GM18867 (cell line): ENCODE data around the gene PDE2A.

Source experiments
- ATAC-seq: cut with Tn5 transposase; IDR thresholded peaks from one replicate; pipeline ENCODE4 v1.9.1; 2021; ENCODE audit warnings: mild to moderate bottlenecking, moderate library complexity; ENCODE audit not compliant: unreplicated experiment

PDE2A gene

DNA sequence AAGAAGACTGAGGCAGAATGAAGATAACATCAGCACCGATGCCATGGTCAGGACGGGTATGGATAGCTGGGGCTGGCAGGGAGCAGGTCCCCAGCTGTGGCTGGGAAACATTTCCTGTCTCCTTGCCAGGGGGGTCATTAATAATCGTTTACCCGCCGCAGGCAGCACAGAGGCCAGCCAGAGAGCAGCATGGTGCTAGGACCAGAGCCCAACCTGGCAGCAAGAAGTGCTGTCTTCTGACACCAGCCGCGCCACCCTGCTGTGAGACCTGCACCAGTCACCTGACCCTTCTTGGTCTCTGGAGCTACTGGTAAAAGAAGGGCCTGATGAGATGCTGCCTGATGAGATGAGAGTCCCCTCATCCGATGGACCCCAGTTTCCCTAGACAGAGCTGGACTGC lies 36.3 kb downstream of the PDE2A start:
- ATAC-seq = no peak

DNA sequence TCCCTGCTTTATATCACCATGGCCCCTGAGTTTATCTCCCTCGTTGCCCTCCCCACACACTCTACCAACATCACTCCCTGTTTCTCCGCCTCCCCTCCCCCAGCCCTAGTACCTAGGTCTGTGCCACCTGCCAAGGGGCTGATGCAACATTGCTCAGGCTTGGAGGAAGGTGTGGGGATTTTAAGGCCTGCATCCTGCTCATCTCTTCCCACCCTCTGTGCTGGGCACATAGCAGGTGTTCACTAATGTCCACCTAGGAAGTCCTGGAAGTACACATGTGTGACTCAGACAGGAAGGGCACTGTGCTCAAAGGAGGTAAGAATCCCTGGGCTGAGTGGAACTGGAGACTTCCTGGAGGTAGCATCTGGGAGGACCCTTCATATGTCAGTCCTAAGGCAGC lies 37.0 kb downstream of the PDE2A start:
- ATAC-seq = no peak

DNA sequence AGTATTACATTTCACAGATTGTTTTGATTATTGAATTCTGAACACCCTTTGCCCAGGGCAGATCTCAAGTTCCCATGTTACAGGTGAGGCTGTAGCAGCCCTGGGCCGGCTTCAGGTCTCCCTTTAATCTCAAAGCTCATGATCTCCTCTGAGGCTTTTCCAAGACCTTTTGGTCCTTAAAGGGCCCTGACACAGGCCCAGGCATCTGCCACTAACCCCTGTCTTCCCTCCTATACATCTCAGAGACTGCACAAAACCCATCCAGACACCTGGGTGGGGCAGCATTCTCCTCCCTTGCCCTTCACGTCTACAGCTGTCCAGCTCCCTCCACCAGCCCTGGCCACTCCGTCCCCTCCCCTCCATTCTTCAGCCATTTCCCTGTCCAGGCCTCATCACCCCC lies 37.8 kb downstream of the PDE2A start:
- no peak for ATAC-seq

DNA sequence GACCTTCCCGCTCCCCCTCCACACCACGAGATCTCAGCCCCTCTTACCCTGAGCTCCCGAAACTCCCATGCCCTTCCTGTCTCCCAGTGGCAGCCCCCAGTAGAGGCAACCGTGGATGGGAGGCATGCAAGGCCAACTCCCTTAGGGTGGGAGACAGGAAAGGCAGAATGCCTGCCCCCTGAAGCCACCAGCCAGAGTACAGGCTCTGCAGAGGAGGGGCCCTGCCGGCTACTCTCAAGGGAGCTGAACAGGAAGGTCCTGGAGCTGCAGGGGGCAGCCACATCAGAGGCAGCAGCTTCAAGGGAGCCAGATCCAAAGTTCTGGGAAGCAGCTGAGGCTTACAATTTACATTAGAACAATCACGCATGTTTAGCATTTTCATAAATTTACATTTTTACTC lies 38.3 kb downstream of the PDE2A start:
- ATAC-seq = no peak

DNA sequence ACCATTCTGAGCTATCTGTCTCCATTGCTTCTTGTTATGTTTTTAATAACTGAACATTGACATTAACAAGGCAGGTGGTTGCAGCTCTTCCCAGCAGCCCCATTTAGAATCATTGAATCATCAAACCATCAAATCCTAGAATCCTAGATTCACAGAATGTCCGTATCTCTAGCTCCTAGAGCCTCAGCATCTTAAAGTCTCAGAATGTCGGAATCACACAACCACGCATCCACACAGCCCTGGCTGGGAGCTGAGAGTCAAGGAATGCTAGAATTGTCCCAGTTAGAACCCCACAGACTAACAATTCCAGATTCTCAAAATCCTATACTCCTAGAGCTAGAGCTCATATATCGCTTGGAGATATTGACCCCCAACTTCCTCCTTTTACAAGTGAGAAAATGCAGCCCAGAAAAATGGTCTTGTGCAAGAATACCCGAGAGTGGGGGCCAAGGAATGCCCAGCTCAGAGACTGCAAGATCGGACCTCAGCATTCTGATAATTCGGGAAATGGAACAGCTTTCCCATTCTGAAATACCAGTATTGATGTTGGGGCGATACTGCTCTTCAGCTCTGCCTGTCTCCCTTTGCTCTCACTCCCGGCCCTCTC lies 38.8 kb downstream of the PDE2A start:
- no peak for ATAC-seq

DNA sequence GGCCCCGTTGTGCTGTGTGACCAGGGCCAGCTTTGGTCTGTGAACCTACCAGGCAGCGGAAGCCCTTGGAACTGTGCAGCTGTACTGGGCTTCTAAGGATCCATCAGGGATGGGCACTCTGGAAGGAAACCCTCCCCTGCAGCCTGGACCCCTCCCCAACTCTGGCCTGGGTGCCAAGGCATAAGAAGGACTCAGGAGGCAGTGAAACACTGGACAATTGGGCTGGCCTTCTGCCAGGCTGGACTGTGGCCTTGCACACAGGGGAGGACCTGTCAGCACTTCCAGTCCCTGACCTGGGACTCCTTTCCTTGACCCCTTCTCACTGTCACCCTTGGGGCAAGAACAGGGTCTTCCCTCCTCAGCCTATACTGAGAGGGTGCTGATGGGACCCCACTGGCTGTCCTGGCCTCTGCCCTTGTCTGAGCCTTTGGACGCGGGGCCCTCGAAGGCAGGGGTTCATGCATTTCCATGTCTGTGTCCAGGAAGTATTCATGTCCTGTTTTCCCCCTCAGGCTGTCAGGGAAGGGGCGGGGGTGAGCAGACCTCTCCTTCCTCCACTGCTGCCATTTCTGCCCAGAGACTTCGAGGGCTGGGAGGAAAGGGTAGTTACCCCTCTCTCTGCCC lies 39.6 kb downstream of the PDE2A start:
- ATAC-seq = no peak

DNA sequence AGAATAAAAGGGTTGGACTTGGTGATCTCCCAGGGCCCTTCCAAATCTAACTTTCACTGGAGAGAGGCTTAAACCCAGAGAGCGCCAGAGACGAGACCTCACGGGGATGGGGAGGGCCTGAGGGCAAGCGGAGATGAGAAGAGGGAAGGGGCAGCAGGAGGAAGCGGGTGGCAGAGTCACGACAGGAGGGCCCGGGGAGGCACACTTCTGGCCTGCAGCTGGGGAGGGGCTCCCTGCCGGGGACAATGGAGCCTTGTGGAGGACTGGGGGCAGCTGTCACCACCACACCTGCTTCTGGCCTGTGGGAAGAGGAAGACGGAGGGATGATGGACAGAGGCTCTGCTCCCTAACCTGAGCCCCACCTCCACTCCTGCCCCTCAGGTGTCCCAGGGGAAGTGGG lies 40.2 kb downstream of the PDE2A start:
- ATAC-seq = no peak

DNA sequence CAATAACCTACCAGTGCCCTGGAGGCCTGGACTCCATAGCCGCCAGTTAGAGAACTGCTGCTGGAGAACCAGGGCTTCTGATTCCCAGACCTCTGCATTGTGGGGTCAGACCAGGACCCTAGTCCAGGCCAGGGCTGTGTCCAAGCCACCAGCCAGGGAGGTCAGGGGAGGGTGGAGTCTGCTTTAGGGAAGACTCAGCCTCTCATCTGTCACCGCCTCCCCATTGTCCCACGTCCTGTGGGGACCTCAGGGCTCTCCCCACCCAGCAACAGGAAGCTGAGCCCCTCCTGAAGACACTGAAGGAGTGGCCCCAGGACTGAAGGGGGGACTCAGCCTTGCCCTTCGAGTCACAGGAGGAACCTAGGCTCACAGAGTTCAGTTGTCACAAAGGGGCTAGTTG lies 41.2 kb downstream of the PDE2A start:
- no peak for ATAC-seq

DNA sequence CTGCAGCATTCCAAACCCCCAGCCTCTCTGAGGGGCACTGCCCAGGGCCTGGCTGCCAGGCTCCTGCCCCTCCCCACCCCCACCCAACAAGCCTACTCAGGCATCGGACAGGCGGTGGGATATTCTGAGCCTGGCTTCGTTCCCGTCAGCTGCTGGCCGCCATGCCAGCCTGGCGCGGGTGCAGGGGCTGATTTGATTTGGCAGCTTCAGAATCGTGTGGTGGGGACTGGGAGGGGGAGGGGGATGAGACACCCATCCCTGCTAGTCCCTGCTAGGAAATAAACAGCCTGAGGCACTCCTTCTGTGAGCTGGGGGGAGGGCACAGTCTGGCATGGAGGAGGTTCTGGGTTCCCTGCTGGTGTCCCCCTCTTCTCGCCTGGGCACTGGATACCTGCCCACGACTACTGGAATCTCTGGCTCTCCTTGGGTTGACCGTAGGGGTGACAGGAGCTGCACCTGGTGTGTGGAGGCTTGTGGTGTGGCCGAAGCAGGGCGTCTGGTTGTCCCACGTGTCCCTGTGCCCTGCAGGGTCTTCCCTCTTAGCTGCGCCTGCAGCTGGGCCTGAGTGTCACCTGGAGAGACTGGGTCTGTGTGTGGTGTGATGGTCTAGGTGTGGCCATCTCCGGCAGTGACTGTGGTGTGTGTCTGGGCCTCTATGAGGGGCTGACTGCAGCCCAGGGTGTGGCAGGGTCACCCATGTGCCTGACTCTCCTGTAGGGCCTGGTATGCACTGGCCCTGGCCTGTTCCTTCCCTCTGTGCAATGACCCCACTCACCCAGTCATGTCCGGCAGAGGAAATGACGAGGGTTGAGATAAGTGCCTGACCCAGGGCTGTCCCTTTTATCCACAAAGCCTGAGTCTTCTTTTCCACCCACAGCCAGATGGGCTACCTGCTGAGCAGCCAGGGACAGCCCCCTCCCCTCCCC lies 42.2 kb downstream of the PDE2A start:
- no peak for ATAC-seq

DNA sequence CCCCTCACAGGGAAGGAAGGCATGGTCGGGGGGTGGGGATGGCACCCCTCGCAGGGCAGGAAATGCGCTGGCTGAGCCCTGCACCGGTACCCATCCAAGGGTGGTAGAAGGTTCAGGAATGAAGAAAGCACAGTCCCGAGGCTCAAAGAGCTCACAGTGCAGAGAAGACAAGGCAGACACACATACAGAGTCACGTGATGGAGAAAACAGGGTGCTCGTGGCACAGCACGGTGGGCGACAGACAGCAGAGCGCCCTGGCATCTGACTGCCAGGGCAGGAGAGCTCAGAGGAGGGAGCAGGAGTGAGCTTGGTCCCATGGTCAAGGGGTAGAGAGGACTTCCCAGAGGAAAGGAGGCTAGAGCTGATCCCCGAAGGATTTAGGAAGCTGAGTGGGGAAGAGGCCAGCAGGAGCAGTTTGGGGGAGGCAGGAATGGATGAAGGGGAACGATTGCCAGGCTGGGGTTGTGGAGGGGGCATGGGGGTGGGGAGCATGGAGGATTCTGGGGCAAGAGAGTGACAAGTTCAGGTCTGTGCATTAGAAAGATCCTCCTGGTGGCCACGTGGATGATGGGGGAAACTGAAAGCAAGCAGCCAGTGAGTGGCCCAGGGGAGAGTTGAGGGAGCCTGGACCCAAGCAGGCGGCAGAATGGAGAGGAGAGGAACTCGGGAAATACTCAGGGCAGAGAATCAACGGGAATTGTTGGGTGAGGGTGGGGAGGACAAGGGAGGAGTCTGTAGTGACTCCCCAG lies 43.9 kb downstream of the PDE2A start:
- no peak for ATAC-seq

DNA sequence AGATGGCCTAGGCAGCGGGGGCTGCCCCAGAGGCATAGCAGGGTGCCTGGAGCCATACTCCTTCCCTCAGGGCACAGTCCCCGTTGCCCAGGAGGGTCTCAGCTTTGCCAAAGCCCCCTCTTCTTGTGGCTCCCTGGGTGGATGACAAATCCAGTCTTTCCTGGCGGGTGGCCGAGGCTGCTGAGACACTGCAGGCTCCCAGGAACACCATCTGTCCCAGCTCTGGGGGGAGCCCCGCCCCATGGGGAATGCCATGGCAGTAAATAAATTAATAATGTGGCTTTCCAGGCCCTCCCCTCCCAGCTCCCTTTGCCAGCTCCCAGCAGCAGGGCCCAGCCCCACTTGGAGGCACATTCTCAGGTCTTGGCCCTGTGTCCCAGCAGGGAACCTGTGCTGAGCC lies 45.0 kb downstream of the PDE2A start:
- ATAC-seq = no peak

DNA sequence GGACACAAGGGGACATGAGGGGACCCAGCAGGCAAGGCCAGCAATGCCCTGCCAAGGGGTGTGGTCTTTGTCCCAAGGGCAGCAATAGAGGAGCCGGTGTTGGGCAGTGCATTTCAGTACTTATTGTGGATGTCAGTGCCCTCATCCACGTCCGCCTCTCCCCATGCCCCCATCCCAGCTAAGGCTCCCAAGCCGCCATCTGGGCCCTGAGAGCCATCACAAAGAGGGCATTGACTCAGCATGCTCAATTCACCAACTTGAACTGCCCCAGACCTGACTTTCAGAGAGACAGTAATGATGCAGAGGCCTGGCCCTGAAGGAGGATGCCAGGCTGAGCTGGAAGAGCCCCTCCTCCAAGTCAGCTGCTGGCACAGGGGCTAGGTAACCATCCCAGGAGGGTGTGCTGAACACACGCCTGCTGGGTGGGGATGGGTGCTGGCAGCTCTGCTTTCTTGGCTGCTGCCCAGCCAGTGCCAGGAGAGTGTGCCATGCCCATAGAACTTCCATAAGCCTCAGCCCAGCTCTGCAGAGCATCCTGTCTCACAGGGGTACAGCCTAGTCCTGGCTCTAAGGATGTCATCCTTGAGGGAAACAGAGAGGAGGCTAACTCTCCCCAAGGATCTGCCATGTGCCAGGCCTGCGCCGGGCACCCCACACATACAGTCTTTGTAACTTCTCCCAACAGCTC lies 46.5 kb downstream of the PDE2A start:
- ATAC-seq = no peak

DNA sequence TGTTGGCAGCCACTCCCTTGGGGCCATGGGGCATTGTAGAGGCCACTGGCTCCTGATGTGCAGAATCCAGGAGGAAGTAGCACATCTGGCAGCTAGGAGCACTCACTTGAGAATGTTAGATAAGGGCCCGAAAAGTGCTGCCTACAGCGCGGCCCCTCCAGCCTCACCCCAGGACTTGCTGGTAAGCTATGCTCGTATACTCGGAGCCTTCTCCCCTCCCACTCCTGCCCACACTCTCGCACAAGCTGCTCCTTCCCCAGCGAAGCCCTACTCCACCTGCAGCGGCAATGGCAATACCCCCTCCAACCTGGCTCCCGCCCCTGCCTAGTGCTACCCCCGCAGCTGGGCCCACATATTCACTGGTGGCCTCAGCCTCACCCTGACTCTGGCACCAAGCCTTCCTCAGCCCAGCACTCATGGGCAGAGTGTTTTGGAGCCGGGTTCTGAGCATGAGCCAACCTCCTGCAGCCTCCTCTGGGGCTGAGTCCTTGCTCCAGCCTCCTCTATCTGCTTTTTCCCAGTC lies 47.7 kb downstream of the PDE2A start:
- no peak for ATAC-seq

DNA sequence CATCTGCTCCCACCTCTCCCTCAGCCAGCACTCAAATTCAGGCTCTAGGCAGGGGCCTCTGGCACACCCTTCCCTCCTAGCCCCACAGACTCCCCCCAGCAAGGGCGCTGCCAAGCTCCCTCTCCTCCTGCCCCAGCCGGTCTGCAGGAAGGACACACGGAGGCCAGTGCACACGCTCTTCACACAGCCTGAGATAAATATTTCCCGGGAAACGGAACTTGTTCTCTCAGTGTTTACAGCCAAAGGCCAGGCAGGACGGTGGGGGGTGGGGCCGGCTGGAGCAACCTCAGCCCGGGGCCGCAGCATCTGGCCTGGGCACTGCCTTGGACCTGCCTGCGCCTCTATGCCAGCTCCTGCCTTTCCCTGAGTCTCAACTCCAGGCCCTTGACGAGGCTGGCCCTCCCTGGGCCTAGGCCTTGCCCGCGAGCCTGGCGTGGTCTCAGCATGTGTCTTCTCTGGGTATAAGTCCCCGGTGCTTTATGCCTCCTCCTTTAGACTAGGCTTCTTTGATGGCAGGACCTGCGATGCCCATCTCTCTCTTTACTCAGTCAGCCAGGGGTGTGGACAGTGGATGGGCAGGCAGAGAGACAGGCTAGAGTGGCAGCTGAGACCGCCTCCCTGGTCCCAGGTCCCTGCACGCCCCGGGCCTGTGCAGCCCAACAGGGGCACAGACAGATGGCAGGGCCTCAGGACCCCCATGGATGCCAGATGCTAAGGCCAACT lies 48.4 kb downstream of the PDE2A start:
- ATAC-seq = no peak

DNA sequence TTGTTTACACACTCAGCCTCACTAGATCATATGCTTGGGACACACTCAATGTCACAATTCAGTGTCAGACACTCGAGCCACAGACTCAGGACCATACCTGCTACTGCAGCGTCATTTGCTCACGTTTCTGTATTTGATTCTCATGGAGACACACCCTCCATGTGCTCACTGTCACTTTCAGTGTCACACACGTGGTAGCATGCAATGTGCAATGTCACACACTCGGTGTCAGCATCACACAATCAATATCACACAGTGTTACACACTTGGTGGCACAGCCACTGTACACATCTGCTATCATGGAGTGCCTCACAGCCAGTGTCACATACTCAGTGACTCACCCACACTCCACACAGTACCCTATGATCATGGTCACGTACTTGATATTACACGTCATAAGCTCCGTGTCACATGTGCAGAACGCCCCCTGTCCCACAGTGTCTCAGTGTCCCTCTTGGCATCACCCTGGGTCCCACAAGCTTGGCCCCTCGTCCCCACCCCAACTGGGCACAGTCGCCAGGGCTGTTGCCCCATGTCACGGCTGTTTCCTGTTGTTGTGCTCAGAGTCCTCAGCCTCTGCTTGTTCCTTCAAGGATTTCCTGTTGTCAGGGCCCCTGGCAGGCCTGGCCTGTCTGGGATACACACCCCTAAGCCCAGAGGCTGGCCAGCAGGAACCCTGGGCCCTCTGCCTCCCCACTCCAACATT lies 49.6 kb downstream of the PDE2A start:
- no peak for ATAC-seq

DNA sequence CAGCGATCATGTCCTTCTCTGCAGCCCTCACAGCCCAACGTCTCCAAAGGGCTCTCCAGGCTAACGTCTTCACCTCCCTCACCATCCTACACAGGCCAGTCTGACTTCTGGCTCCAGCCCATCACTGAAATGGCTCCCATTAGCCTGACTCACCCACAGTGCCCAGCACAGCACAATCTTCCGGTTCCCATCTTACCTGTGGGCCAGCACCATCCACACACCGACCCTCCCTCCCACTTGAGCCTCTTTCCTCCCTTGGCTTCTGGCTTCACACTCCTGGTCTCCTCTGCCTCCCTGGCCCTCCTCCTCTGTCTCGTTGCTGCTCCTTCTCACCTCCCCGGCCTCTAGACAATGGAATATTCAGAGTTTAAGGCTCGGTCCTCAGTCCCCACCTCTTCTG lies 51.2 kb downstream of the PDE2A start:
- ATAC-seq = no peak

DNA sequence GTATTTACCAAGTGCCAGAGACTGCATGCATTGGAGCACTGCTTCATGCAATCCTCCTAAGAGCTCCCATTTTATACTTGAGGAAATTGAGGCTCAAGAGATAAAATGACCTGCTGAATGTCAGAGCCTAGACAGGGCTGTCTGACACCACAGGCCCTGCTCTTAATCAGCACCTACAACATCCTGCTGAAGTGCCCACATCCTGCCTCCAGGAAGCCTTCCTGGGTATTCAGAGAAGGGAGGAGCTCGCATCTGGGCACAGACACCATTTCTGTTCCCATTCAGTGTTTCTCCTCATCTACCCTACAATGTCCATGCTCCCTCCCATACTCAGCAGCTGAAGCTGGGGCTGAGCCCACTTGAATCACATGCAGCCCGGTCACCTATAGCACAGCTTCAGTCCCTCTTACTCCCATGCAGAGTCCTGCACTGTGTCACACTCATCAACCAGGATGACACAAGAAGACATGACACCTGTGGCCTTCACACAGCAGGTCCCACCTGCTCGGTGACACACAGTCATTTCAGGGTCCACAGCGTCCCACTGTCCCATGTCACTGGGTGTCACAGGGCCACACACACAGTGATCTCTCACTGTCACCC lies 53.1 kb downstream of the PDE2A start:
- no peak for ATAC-seq

DNA sequence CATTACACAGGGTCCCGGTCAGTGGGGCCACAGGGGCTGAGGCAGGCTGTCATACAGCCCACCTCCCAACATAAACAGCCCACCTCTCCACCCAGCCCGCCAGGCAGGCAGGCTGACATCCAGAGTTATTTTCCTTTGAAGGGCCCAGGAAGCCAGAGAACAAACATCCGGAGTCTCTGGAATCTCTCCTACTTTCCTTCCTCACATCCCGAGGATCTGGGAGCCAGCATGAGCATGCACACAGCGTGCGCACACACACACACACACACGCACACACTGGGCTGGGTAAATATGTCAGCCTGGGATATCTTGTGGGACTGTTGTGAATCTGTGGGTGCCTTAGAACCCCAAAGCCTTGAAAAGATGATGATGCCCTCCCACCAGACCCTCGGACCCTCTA lies 55.4 kb downstream of the PDE2A start:
- ATAC-seq = no peak
